HepG2 (cell line): ENCODE measurements around the gene SLC22A7. TPM values are rescaled to one million over a fixed set of nuclear protein-coding genes. Genes with fewer than 3 reads are reported as not detected.

ENCODE experiments used
- ATF7 ChIP-seq, 2 experiments: fragments of 450-650 bp in 1 of 2; sonication (generic) in 1 of 2; formaldehyde crosslinking in 1 of 2; IDR thresholded peaks; 2 replicates each; pipeline versions ENCODE4 v1.4.0 to v1.6.1; 2016 to 2020; ENCODE audit warnings: antibody characterized with exemption in 1 of 2, mild to moderate bottlenecking in 1 of 2, missing genetic modification reagents in 1 of 2
- HNF4A ChIP-seq: sonication (generic); formaldehyde crosslinking; IDR thresholded peaks from 2 replicates; pipeline ENCODE4 v1.4.0; 2020; ENCODE audit warnings: missing genetic modification reagents
- HNRNPL ChIP-seq: fragments of 200-400 bp; formaldehyde crosslinking; IDR thresholded peaks from 2 replicates; pipeline ENCODE4 v1.6.1; 2017; ENCODE audit warnings: mild to moderate bottlenecking, low read depth, low read length
- MAX ChIP-seq: IDR thresholded peaks from 2 replicates; pipeline ENCODE4 v1.6.1; 2012; ENCODE audit warnings: inconsistent platforms
- NBN ChIP-seq: fragments of 450-650 bp; conservative IDR thresholded peaks from 2 replicates; pipeline ENCODE4 v1.6.1; 2017
- PAX8 ChIP-seq: sonication (generic); formaldehyde crosslinking; IDR thresholded peaks from 2 replicates; pipeline ENCODE4 v1.8.0; 2022; ENCODE audit warnings: mild to moderate bottlenecking, missing genetic modification reagents, borderline replicate concordance
- SALL1 ChIP-seq: sonication (generic); formaldehyde crosslinking; IDR thresholded peaks from 2 replicates; pipeline ENCODE4 v1.8.0; 2022; ENCODE audit warnings: mild to moderate bottlenecking, missing genetic modification reagents
- SOX13 ChIP-seq, 3 experiments: fragments of 450-650 bp in 1 of 3; sonication (generic) in 1 of 3; formaldehyde crosslinking in 1 of 3; IDR thresholded peaks in 2 of 3; conservative IDR thresholded peaks in 1 of 3; 2 replicates each; pipeline versions ENCODE4 v1.5.0 to v1.6.1; 2016 to 2020; ENCODE audit warnings: antibody characterized with exemption in 1 of 3, mild to moderate bottlenecking in 1 of 3, missing compliant biosample characterization in 1 of 3, missing genetic modification reagents in 1 of 3, moderate library complexity in 1 of 3
- SOX6 ChIP-seq, 2 experiments: fragments of 450-650 bp in 1 of 2; sonication (generic) in 1 of 2; formaldehyde crosslinking in 1 of 2; IDR thresholded peaks; 2 replicates each; pipeline versions ENCODE4 v1.4.0 to v1.6.1; 2017 to 2020; ENCODE audit warnings: antibody characterized with exemption in 1 of 2, mild to moderate bottlenecking in 1 of 2, missing genetic modification reagents in 1 of 2
- YY1 ChIP-seq: IDR thresholded peaks from 2 replicates; pipeline ENCODE4 v1.6.1; 2011; ENCODE audit warnings: low read length, low read depth, moderate library complexity, mild to moderate bottlenecking; ENCODE audit not compliant: insufficient read depth, insufficient replicate concordance
- ZBTB7B ChIP-seq: sonication (generic); formaldehyde crosslinking; IDR thresholded peaks from 2 replicates; pipeline ENCODE4 v1.4.0; 2020; ENCODE audit warnings: missing genetic modification reagents
- ZGPAT ChIP-seq: IDR thresholded peaks from 2 replicates; pipeline ENCODE4 v1.6.1; 2016; ENCODE audit warnings: mild to moderate bottlenecking
- ZNF333 ChIP-seq: sonication (generic); formaldehyde crosslinking; IDR thresholded peaks from 2 replicates; pipeline ENCODE4 v1.4.0; 2020; ENCODE audit warnings: mild to moderate bottlenecking, missing genetic modification reagents, borderline replicate concordance
- ZNF337 ChIP-seq: sonication (generic); formaldehyde crosslinking; IDR thresholded peaks from 2 replicates; pipeline ENCODE4 v1.5.1; 2020; ENCODE audit warnings: missing genetic modification reagents, low read depth, mild to moderate bottlenecking, borderline replicate concordance
- ZNF430 ChIP-seq: sonication (generic); formaldehyde crosslinking; IDR thresholded peaks from 2 replicates; pipeline ENCODE4 v1.9.0; 2021; ENCODE audit warnings: mild to moderate bottlenecking, missing genetic modification reagents
- ZNF431 ChIP-seq: sonication (generic); formaldehyde crosslinking; IDR thresholded peaks from 2 replicates; pipeline ENCODE4 v1.9.0; 2022; ENCODE audit warnings: missing genetic modification reagents, low read depth, mild to moderate bottlenecking, borderline replicate concordance
- ZNF564 ChIP-seq: sonication (generic); formaldehyde crosslinking; IDR thresholded peaks from 2 replicates; pipeline ENCODE4 v1.8.1; 2023; ENCODE audit warnings: mild to moderate bottlenecking, missing genetic modification reagents
- ZNF616 ChIP-seq: sonication (generic); formaldehyde crosslinking; IDR thresholded peaks from 2 replicates; pipeline ENCODE4 v1.5.0; 2020; ENCODE audit warnings: low read depth, mild to moderate bottlenecking, missing genetic modification reagents
- ZZZ3 ChIP-seq: sonication (generic); formaldehyde crosslinking; IDR thresholded peaks from 2 replicates; pipeline ENCODE4 v1.4.0; 2020; ENCODE audit warnings: missing genetic modification reagents, mild to moderate bottlenecking, borderline replicate concordance
- polyA plus RNA-seq, 8 experiments: library from polyadenylated mRNA; depleted of rRNA in 3 of 8; stranded (reverse) in 7 of 8; unstranded in 1 of 8; fragments of >200 nt; fragmentation: Illumina TruSeq in 4 of 8; extraction: Trizol in 4 of 8; gene quantifications; 2 replicates each; pipeline versions ENCODE4 v1.2.1 to v1.2.3, GENCODE V29; 2011 to 2016; ENCODE audit warnings: low read depth in 4 of 8, missing spikeins in 1 of 8, mixed read lengths in 1 of 8; ENCODE audit not compliant: insufficient read depth in 1 of 8
- total RNA-seq, 5 experiments: library from RNA; depleted of rRNA; stranded (reverse); fragments of >200 nt; fragmentation: Illumina TruSeq; extraction: Trizol; gene quantifications; 2 replicates each; pipeline ENCODE4 v1.2.3, GENCODE V29; 2016; ENCODE audit warnings: low read depth in 1 of 5
- TF ChIP-seq, protein P1 (sequence below): sonication (generic); formaldehyde crosslinking; IDR thresholded peaks from 2 replicates; pipeline ENCODE4 v1.4.0; 2020; ENCODE audit warnings: missing genetic modification reagents, borderline replicate concordance

Gene SLC22A7
- total and polyA plus RNA-seq, 2 of the 13 experiments (the other 11 are each of a cell fraction or from before 2014, with no cell fraction given): 5.3 to 22.6 TPM

- TF ChIP-seq PAX8 (CRISPR knock-in tag): peak; percentile 70; the same call in 1 of the 2 replicates
- TF ChIP-seq ATF7 (IDR thresholded peaks at IDR 0.05): no peak
- peak; percentile 18; the same call in 1 of the 2 replicates for TF ChIP-seq ATF7 (CRISPR knock-in tag; IDR thresholded peaks at IDR 0.05)
- TF ChIP-seq ZNF564 (CRISPR knock-in tag): no peak
- TF ChIP-seq SOX6 (IDR thresholded peaks at IDR 0.05): no peak
- TF ChIP-seq SOX6 (CRISPR knock-in tag; IDR thresholded peaks at IDR 0.05): 0 out of 2 replicates have a peak, but pooled peaks have one; percentile 24
- no peak for TF ChIP-seq ZNF616 (CRISPR knock-in tag)
- TF ChIP-seq ZNF430 (CRISPR knock-in tag): no peak; the same call in 1 of the 2 replicates
- peak; percentile 65; the same call in 1 of the 2 replicates for TF ChIP-seq ZNF337 (CRISPR knock-in tag)
- TF ChIP-seq ZNF431 (CRISPR knock-in tag): 0 out of 2 replicates have a peak, but pooled peaks have one; percentile 41
- TF ChIP-seq SALL1 (CRISPR knock-in tag): peak; percentile 55
- TF ChIP-seq, protein P1, sequence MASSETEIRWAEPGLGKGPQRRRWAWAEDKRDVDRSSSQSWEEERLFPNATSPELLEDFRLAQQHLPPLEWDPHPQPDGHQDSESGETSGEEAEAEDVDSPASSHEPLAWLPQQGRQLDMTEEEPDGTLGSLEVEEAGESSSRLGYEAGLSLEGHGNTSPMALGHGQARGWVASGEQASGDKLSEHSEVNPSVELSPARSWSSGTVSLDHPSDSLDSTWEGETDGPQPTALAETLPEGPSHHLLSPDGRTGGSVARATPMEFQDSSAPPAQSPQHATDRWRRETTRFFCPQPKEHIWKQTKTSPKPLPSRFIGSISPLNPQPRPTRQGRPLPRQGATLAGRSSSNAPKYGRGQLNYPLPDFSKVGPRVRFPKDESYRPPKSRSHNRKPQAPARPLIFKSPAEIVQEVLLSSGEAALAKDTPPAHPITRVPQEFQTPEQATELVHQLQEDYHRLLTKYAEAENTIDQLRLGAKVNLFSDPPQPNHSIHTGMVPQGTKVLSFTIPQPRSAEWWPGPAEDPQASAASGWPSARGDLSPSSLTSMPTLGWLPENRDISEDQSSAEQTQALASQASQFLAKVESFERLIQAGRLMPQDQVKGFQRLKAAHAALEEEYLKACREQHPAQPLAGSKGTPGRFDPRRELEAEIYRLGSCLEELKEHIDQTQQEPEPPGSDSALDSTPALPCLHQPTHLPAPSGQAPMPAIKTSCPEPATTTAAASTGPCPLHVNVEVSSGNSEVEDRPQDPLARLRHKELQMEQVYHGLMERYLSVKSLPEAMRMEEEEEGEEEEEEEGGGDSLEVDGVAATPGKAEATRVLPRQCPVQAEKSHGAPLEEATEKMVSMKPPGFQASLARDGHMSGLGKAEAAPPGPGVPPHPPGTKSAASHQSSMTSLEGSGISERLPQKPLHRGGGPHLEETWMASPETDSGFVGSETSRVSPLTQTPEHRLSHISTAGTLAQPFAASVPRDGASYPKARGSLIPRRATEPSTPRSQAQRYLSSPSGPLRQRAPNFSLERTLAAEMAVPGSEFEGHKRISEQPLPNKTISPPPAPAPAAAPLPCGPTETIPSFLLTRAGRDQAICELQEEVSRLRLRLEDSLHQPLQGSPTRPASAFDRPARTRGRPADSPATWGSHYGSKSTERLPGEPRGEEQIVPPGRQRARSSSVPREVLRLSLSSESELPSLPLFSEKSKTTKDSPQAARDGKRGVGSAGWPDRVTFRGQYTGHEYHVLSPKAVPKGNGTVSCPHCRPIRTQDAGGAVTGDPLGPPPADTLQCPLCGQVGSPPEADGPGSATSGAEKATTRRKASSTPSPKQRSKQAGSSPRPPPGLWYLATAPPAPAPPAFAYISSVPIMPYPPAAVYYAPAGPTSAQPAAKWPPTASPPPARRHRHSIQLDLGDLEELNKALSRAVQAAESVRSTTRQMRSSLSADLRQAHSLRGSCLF: no peak
- TF ChIP-seq ZBTB7B (CRISPR knock-in tag): peak; percentile 49
- no peak for TF ChIP-seq SOX13 (IDR thresholded peaks at IDR 0.05)
- TF ChIP-seq SOX13 (CRISPR knock-in tag; conservative IDR thresholded peaks at IDR 0.05 in 1 of 2, IDR thresholded peaks at IDR 0.05 in 1 of 2): peak in 1 of 2 experiments; percentile 7; a peak in 1 of 4 replicates
- TF ChIP-seq HNF4A (CRISPR knock-in tag): peak; percentile 54
- TF ChIP-seq HNRNPL: peak; percentile 69; the same call in 1 of the 2 replicates
- no peak for TF ChIP-seq NBN
- peak; percentile 15 for TF ChIP-seq YY1
- TF ChIP-seq ZNF333: peak; percentile 65; the same call in 1 of the 2 replicates
- TF ChIP-seq ZZZ3 (CRISPR knock-in tag): 0 out of 2 replicates have a peak, but pooled peaks have one; percentile 44
- TF ChIP-seq ZGPAT: peak; percentile 46; the same call in 1 of the 2 replicates
- TF ChIP-seq MAX: peak; percentile 35; the same call in 1 of the 2 replicates
These were observed 10.9 kb upstream of the SLC22A7 start (continued) for GRCh38 chr6:43286980-43287716.
